Epithelial cell of prostate (primary cell): ENCODE results near the gene TUBGCP3.
"Not testable (repeated sequence)": the region's sequence is repeated elsewhere in the genome, so short reads cannot be mapped to it uniquely, and the experiment has no call there.

ENCODE experiments used
- DNase-seq: peaks from one replicate; pipeline ENCODE4 v3.0.0-alpha.2; 2011; ENCODE audit warnings: low read depth, low spot score
- H3K27ac ChIP-seq: fragments of 450-650 bp; 2 replicates; pipeline ENCODE4 v1.5.1; 2017; ENCODE audit warnings: mild to moderate bottlenecking

TUBGCP3 gene

GRCh38 chr13:112488343-112489050 lies 99.5 kb downstream of the TUBGCP3 start:
- DNase-seq, H3K27ac ChIP-seq: not testable (repeated sequence)

GRCh38 chr13:112487127-112487517 lies 100.8 kb downstream of the TUBGCP3 start:
- no peak overlapping the region for H3K27ac ChIP-seq
- DNase-seq, result no peak

GRCh38 chr13:112486386-112487126 lies 101.4 kb downstream of the TUBGCP3 start:
- no peak overlapping the region for H3K27ac ChIP-seq
- no peak for DNase-seq

- not testable (repeated sequence) for DNase-seq, H3K27ac ChIP-seq
Observed at GRCh38 chr13:112485814-112486213, 102.1 kb downstream of the TUBGCP3 start.

- H3K27ac ChIP-seq, result no peak overlapping the region
- DNase-seq, result no peak
Observed at GRCh38 chr13:112483299-112483698, 104.7 kb downstream of the TUBGCP3 start.

GRCh38 chr13:112481458-112481857 lies 106.5 kb downstream of the TUBGCP3 start:
- no peak overlapping the region for H3K27ac ChIP-seq
- DNase-seq, result no peak

GRCh38 chr13:112479389-112479788 lies 108.6 kb downstream of the TUBGCP3 start:
- no peak for DNase-seq
- H3K27ac ChIP-seq, result no peak overlapping the region

GRCh38 chr13:112477070-112477619 lies 110.8 kb downstream of the TUBGCP3 start:
- no peak overlapping the region for H3K27ac ChIP-seq
- DNase-seq, result no peak

- no peak for DNase-seq
- H3K27ac ChIP-seq, result no peak overlapping the region
Observed at GRCh38 chr13:112475889-112476288, 112.1 kb downstream of the TUBGCP3 start.

- H3K27ac ChIP-seq, result no peak overlapping the region
- DNase-seq, result no peak
Observed at GRCh38 chr13:112474869-112475268, 113.1 kb downstream of the TUBGCP3 start.

GRCh38 chr13:112473818-112474217 lies 114.1 kb downstream of the TUBGCP3 start:
- no peak overlapping the region for H3K27ac ChIP-seq
- no peak for DNase-seq

GRCh38 chr13:112469071-112469745 lies 118.7 kb downstream of the TUBGCP3 start:
- no peak overlapping the region for H3K27ac ChIP-seq

GRCh38 chr13:112468069-112468468 lies 119.9 kb downstream of the TUBGCP3 start:
- no peak overlapping the region for H3K27ac ChIP-seq
- no peak for DNase-seq

More at GRCh38 chr13:112469071-112469745, 118.7 kb downstream of the TUBGCP3 start:
- no peak for DNase-seq

- no peak for DNase-seq
- H3K27ac ChIP-seq, result no peak overlapping the region
Observed at GRCh38 chr13:112467236-112467635, 120.7 kb downstream of the TUBGCP3 start.

- H3K27ac ChIP-seq, result no peak overlapping the region
Observed at GRCh38 chr13:112466132-112467058, 121.6 kb downstream of the TUBGCP3 start.

GRCh38 chr13:112465251-112466131 lies 122.5 kb downstream of the TUBGCP3 start:
- H3K27ac ChIP-seq, result no peak overlapping the region
- DNase-seq, result no peak

More at GRCh38 chr13:112466132-112467058, 121.6 kb downstream of the TUBGCP3 start:
- DNase-seq, result no peak

GRCh38 chr13:112464720-112465119 lies 123.2 kb downstream of the TUBGCP3 start:
- H3K27ac ChIP-seq, result no peak overlapping the region
- no peak for DNase-seq

- DNase-seq, result no peak
- no peak overlapping the region for H3K27ac ChIP-seq
Observed at GRCh38 chr13:112462408-112462807, 125.5 kb downstream of the TUBGCP3 start.

- DNase-seq, result no peak
- no peak overlapping the region for H3K27ac ChIP-seq
Observed at GRCh38 chr13:112457485-112457884, 130.5 kb downstream of the TUBGCP3 start.
